ENCODE measurements around the gene WWOX. TPM values are rescaled to one million over a fixed set of nuclear protein-coding genes. Genes with fewer than 3 reads are reported as not detected.

WWOX gene
- total RNA-seq, 6 donors from 2014 or later, result 18.7 to 167 (median 31.0) TPM

DNA sequence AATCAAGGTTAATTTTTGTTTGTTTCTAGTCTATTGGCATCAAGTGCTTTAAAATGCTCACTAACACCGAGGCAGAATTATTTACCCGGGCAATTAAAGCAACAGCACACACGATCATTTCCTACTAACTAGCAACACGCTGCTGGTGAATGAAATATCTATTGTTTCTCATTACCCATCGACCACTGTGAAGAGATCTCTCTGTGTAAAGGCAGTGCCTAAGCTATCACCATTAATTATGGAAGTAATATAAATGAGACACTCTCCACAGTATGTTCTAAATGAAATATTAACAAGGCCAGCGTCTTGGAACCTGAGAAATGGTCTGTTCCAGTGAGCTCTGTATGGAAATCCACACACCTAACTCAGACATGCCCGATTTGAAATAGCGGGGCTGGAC is 1103.5 kb downstream of the WWOX start:
- H3K4me1 ChIP-seq, result no peaks in the 10 kb centered on the region
- no peak overlapping the region for H3K27ac ChIP-seq
- no peaks in the 10 kb centered on the region for H3K27me3 ChIP-seq
- H3K36me3 ChIP-seq, result no peaks in the 10 kb centered on the region
- H3K4me3 ChIP-seq, result no peak overlapping the region
- no peaks in the 10 kb centered on the region for H3K9me3 ChIP-seq
- WGBS, 2 donors, result 81 to 82% methylated on average over 8 of the region's 8 CpGs
- no peak for ATAC-seq (ENCODE audit: low FRiP score in 2 of 2)
- TF ChIP-seq POLR2AphosphoS5 (IDR thresholded peaks at IDR 0.05) (no peak), POLR2A (IDR thresholded peaks at IDR 0.05) (no peak), EP300 (IDR thresholded peaks at IDR 0.05) (no peak)
- TF ChIP-seq, protein P1, sequence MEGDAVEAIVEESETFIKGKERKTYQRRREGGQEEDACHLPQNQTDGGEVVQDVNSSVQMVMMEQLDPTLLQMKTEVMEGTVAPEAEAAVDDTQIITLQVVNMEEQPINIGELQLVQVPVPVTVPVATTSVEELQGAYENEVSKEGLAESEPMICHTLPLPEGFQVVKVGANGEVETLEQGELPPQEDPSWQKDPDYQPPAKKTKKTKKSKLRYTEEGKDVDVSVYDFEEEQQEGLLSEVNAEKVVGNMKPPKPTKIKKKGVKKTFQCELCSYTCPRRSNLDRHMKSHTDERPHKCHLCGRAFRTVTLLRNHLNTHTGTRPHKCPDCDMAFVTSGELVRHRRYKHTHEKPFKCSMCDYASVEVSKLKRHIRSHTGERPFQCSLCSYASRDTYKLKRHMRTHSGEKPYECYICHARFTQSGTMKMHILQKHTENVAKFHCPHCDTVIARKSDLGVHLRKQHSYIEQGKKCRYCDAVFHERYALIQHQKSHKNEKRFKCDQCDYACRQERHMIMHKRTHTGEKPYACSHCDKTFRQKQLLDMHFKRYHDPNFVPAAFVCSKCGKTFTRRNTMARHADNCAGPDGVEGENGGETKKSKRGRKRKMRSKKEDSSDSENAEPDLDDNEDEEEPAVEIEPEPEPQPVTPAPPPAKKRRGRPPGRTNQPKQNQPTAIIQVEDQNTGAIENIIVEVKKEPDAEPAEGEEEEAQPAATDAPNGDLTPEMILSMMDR (IDR thresholded peaks at IDR 0.05), result no peak
- no peak for DNase-seq

DNA sequence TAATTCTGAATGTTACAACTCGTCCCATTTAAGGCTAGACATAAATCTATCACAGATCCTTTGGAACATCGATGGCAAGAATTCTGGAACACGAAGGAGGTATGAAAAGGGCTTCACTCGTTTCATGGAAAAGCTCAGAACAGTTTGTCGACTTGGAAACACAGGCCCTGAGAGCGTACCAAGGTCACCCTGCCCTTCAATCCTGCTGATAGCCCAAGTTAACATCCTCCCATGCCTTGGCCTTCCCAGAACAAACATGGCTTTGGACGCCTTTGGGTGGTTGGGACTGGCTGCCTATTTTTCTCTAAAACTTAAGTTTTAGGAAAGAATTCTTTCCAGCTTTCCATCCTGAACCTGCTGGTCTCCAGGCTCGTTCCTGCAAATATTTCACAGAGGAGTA is 1105.0 kb downstream of the WWOX start:
- ATAC-seq (ENCODE audit: low FRiP score in 2 of 2), result no peak
- DNase-seq, result no peak

DNA sequence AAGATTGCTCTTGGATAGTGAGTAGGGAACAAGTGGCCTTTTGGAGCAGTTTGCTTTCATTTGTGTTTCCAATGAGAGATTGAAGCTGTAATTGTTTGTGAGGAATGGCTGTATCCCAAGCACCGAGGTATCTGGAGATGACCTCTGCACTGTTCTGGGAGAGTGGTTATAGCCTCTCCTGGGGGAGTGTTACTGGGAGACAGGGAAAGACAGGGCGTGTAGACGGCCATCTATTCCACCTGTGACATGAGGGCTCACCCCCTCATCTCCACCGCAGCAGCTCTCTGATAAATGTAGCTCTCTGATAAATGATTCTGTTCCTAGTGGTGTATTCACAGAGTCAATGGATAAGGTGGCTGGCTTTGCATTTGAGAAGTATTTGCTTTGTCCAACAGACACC is 1107.4 kb downstream of the WWOX start:
- DNase-seq, result no peak
- Histone ChIP-seq H3K4me3 (no peak overlapping the region), H3K9me3 (no peaks in the 10 kb centered on the region), H3K27me3 (no peaks in the 10 kb centered on the region), H3K36me3 (no peaks in the 10 kb centered on the region), H3K4me1 (no peaks in the 10 kb centered on the region), H3K27ac (no peak overlapping the region)
- no peak for TF ChIP-seq POLR2A (IDR thresholded peaks at IDR 0.05)
- TF ChIP-seq, protein P1 (IDR thresholded peaks at IDR 0.05), result no peak
- no peak for TF ChIP-seq POLR2AphosphoS5 (IDR thresholded peaks at IDR 0.05)
- no peak for TF ChIP-seq EP300 (IDR thresholded peaks at IDR 0.05)
- WGBS, 2 donors, result 86 to 89% methylated on average over 4 of the region's 4 CpGs
- ATAC-seq (ENCODE audit: low FRiP score in 2 of 2), result no peak

More for the DNA sequence above, 1105.0 kb downstream of the WWOX start:
- no peaks in the 10 kb centered on the region for H3K9me3 ChIP-seq
- no peaks in the 10 kb centered on the region for H3K4me1 ChIP-seq
- H3K36me3 ChIP-seq, result no peaks in the 10 kb centered on the region
- WGBS, 2 donors, result 75 to 90% methylated on average over 8 of the region's 8 CpGs
- no peaks in the 10 kb centered on the region for H3K27me3 ChIP-seq
- no peak overlapping the region for H3K4me3 ChIP-seq
- H3K27ac ChIP-seq, result no peak overlapping the region
- no peak for TF ChIP-seq POLR2AphosphoS5 (IDR thresholded peaks at IDR 0.05)
- TF ChIP-seq EP300 (IDR thresholded peaks at IDR 0.05), result no peak
- TF ChIP-seq, protein P1 (IDR thresholded peaks at IDR 0.05), result no peak
- TF ChIP-seq POLR2A (IDR thresholded peaks at IDR 0.05), result no peak

DNA sequence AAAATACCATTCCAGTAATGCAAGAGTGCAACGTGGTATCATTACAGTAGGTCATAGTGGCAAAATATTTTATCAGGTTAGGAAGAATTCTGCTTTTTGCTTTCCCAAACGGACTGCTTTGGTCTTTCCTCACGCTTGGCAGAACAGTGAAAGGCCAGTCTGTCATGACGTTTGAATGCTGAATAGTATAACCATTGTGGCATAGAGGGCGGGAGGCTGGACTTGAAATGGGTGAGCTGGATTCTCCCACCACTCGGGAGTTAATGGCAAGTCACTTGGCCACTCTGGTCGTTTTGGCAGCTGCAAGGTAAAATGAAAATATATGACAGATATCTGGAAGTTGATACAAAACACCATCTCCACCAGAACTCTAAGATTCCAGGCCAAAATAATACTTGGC is 1109.9 kb downstream of the WWOX start:
- Histone ChIP-seq H3K4me3 (no peak overlapping the region), H3K9me3 (no peaks in the 10 kb centered on the region), H3K27ac (no peak overlapping the region), H3K27me3 (no peaks in the 10 kb centered on the region), H3K4me1 (no peaks in the 10 kb centered on the region), H3K36me3 (no peaks in the 10 kb centered on the region)
- DNase-seq (no peak), ATAC-seq (ENCODE audit: low FRiP score in 2 of 2) (no peak)
- 85 to 87% methylated on average over 7 of the region's 7 CpGs for WGBS, 2 donors
- TF ChIP-seq POLR2AphosphoS5 (IDR thresholded peaks at IDR 0.05) (no peak), POLR2A (IDR thresholded peaks at IDR 0.05) (no peak), EP300 (IDR thresholded peaks at IDR 0.05) (no peak)
- TF ChIP-seq, protein P1 (IDR thresholded peaks at IDR 0.05), result no peak

DNA sequence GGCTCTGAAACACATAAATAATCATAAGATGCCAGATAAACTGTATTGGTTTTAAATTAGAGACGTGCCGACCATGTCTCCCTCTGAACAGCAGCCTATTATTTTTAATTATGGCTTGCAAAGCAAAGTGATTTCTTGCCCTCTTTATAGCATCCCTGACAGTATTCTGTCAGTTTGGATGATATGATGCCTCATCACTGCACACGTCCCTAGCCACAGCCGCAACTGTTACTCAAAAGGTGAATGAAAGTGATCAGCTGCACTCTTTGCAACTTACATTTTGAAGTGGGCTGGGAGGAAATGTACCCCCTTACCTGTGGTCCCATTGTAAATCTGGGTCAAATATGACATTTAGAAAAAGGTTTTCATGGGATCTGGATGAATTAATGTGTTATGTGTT is 1111.2 kb downstream of the WWOX start:
- TF ChIP-seq POLR2A (IDR thresholded peaks at IDR 0.05) (no peak), POLR2AphosphoS5 (IDR thresholded peaks at IDR 0.05) (no peak), EP300 (IDR thresholded peaks at IDR 0.05) (no peak)
- TF ChIP-seq, protein P1 (IDR thresholded peaks at IDR 0.05), result no peak
- 71 to 89% methylated on average over 4 of the region's 4 CpGs for WGBS, 2 donors
- H3K9me3 ChIP-seq, result no peaks in the 10 kb centered on the region

More for the DNA sequence above, 1111.2 kb downstream of the WWOX start:
- ATAC-seq (ENCODE audit: low FRiP score in 2 of 2), result no peak
- no peak for DNase-seq
- Histone ChIP-seq H3K4me3 (no peak overlapping the region), H3K4me1 (no peaks in the 10 kb centered on the region), H3K36me3 (no peaks in the 10 kb centered on the region), H3K27ac (no peak overlapping the region), H3K27me3 (no peaks in the 10 kb centered on the region)
